ENCODE data around the gene CLEC4M.
"Not testable (repeated sequence)": the region's sequence is repeated elsewhere in the genome, so short reads cannot be mapped to it uniquely, and the experiment has no call there.

The CLEC4M gene

GRCh38 chr19:7778081-7778480 is 15.0 kb downstream of the CLEC4M start:
- DNase-seq = no peak

- DNase-seq = no peak
Measured at GRCh38 chr19:7779631-7780486, 16.8 kb downstream of the CLEC4M start.

GRCh38 chr19:7781157-7781556 is 18.1 kb downstream of the CLEC4M start:
- DNase-seq = no peak

GRCh38 chr19:7783991-7784423 is 21.0 kb downstream of the CLEC4M start:
- DNase-seq = no peak

- no peak for DNase-seq
Measured at GRCh38 chr19:7784856-7785255, 21.8 kb downstream of the CLEC4M start.

- DNase-seq = no peak
Measured at GRCh38 chr19:7787141-7787540, 24.1 kb downstream of the CLEC4M start.

- DNase-seq = no peak
Measured at GRCh38 chr19:7787602-7788177, 24.6 kb downstream of the CLEC4M start.

- DNase-seq = no peak
Measured at GRCh38 chr19:7788178-7788932, 25.3 kb downstream of the CLEC4M start.

GRCh38 chr19:7788933-7789323 is 25.9 kb downstream of the CLEC4M start:
- DNase-seq = no peak

GRCh38 chr19:7789447-7789846 is 26.4 kb downstream of the CLEC4M start:
- DNase-seq = peak; percentile 10 to 19

GRCh38 chr19:7790416-7790815 is 27.4 kb downstream of the CLEC4M start:
- DNase-seq = no peak

GRCh38 chr19:7792281-7792680 is 29.2 kb downstream of the CLEC4M start:
- DNase-seq = no peak

- DNase-seq = not testable (repeated sequence)
Measured at GRCh38 chr19:7792701-7793100, 29.7 kb downstream of the CLEC4M start.

GRCh38 chr19:7793493-7793892 is 30.4 kb downstream of the CLEC4M start:
- no peak for DNase-seq

GRCh38 chr19:7795555-7796161 is 32.6 kb downstream of the CLEC4M start:
- no peak for DNase-seq

- peak; percentile 69 to 76 for DNase-seq
Measured at GRCh38 chr19:7799640-7800355, 36.8 kb downstream of the CLEC4M start.

GRCh38 chr19:7801020-7801570 is 38.1 kb downstream of the CLEC4M start:
- no peak for DNase-seq

- DNase-seq = no peak
Measured at GRCh38 chr19:7806234-7806633, 43.2 kb downstream of the CLEC4M start.

GRCh38 chr19:7806876-7807275 is 43.8 kb downstream of the CLEC4M start:
- DNase-seq = no peak

GRCh38 chr19:7808108-7808507 is 45.1 kb downstream of the CLEC4M start:
- DNase-seq = no peak

GRCh38 chr19:7811989-7812388 is 48.9 kb downstream of the CLEC4M start:
- no peak for DNase-seq

- no peak for DNase-seq
Measured at GRCh38 chr19:7815325-7815724, 52.3 kb downstream of the CLEC4M start.

Data from activated CD4-positive, alpha-beta T cell treated with anti-CD3 and anti-CD28 coated beads, Interleukin-2, amount 50 U/mL, for 48 hours (primary cell).